GM21737 (cell line): ENCODE measurements around the gene DLX3.

Experiments used
- ATAC-seq: cut with Tn5 transposase; IDR thresholded peaks from one replicate; pipeline ENCODE4 v1.9.1; 2021; ENCODE audit warnings: mild to moderate bottlenecking, moderate library complexity; ENCODE audit not compliant: unreplicated experiment

The DLX3 gene

DNA sequence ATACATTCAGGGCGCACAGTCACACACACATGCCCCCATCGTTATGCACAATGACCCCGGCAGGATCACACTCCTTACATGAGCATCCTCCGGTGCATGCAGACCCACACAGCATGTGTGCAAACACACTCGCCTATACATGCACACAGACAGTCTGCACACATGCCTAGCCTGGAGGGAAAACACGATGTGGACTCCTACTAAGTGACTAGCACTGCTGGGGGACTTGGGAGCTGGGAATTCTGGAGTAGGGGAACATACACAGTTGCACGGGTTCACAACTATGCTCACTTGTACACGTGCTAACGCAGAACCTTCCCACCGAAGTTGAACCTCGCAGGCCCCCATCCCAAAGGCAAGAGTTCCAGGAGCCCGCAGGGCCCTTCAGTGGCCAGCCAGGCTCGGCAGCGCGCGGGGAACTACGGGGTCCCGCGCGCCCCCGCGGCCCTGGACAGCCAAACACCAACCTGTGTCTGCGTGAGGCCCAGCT, 2.0 kb downstream of the DLX3 start:
- ATAC-seq: no peak

DNA sequence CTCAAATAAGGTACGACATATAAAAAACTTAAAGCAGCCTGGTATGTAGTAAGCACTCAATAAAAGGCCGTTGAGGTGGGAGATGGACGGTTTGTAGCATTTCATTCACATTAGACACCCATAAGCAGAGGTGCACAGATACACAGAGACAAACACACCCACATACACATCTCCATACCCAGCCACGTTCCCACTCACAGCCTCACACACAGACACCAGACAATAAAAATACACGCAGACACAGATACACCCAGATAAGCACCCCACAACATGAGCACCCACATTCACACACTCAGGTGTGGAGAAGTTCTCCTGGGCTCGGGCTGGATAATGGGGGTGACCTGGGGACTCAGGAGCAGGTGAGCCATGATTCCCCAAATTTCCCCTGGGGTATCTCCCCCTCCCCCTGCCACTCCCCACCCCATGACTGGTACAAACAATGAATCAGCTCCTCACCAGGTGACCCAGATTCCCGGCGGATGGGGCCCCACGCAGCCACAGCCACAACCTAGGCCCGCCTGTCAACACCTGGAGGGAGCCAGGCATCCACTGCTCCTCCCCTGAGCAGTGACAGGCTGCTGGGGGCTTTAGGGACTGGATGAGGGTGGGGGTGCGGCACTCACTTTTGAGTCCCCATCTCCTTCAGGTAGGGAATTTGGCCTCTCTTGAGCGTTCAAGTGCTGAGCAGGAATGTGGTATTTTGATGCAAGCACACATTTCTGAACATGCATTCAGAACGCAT, 2.7 kb downstream of the DLX3 start:
- no peak for ATAC-seq

DNA sequence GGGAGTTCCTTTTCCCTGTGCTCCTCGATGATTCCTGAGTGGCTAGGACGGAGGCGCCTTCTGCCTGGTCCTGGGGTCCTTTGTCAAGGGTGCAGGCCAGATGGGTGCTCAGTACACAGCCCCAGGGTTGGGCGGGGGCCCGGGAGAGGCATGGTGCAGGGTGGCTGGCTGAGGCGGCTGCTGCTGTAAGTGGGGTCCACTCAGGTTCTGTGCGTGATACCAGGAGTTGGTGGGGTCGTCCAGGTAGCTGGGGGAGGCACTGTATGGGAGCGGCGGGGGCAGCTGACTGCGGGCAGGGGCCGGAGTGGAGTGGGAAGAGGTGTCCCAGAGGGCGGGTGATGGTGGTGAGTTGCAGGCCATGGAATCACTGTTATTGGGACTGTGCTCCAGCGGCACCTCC, 3.6 kb downstream of the DLX3 start:
- no peak for ATAC-seq

DNA sequence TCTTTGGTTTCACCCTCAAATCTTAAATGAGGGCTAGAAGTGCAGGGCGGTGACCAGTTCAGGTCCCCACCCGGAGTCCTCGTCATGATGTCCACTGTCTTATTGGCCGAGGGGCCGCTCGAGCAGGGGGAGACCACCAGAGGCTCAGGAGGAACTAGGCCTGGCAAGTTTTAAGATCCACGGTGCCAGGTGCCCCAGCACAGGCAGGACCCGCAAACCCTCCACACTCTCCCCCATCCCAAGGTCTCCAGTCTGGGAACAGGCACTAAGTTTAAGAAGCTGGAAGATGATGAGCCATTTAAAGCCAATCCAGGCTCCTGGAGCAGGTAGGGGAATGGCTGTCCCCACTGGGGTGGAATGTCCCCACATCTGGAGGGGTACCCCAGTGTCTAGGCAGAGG, 4.1 kb downstream of the DLX3 start:
- ATAC-seq: no peak

DNA sequence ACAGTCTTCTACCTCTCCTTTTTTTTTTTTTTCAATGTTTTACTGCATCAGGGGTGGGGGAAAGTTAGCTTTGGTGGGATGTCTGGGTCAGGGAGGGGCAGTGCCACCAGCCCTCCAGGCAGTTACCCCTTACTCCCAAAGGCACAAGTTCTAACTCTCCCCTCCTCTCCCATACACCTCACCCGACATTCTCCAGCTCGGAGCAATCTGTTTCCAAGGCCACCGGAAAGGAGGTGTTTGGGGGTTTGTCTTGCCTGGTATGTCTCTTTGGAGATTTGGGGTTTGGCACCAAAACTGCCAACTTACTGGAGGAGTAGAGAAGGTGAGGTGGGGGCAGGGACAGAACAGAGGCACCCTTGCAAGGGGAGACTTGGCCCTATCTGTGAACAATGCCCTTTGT, 4.7 kb downstream of the DLX3 start:
- no peak for ATAC-seq

DNA sequence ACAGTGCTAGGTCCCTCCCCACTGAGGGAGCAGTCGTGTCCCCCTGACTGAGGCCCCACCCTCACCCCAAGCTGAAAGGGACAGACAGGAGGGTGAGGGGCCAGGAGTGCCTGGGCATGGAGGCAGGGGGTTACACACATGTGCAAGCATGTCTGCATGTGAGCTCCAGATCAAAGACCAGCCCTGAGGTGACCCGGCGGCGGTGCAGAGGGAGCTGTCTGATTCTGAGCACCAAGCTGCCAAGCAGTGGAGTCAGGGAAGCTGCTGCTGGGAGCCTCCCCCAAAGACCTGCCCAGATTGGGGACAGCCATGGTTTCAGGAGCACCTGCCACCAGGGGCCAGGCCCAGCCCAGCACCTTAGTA, 5.5 kb downstream of the DLX3 start:
- no peak for ATAC-seq

DNA sequence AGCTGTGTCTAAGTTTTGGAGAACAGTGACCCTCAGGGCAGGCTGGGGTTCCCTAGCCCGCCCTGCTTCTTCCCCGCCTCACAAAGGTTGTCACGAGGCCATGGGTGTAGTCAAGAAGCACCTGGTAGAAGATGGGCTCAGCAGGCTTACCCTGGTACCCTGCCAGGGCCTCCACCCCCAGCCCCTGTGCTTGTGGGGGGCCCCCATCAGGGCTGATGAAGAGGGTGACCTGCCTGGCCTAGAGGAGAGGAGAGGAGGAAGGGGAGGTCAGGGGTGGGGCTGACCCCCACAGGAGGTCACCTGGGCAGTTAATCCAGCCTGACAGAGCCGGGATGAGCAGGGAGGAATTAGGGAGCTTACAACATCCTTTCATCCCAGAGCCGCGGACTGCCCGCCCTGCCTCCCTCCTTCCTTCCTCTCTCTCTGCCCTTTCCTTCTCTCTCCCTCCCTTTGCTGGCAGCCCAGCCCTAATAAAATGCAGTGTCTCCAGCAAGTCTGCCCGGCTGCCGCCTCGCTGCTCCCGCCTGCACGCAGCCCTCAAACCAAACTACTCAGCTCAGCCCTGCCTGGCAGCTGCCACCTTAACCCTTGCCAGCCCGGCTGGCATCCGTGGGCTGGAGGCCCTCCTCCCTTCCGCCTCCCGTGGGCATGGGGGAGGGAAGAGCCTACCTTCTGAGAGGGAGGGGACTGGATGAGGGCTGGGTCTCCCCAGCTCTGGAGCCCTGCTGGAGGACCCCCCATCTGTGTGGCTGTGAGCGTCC, 7.2 kb downstream of the DLX3 start:
- no peak for ATAC-seq

DNA sequence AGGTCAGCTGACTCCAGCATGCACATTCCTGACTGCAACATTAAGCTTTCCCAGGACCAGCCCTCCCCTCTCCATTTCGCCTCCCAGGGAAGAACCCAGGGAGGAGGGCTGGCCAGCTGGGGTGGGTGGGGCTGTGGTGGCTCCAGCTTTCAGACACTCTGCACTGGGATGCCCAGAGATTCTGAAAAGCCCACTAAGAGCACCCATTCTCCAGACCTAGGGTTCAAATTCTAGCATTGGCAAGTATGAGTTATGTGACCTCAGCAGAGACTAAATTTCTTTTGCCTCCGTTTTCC, 7.8 kb downstream of the DLX3 start:
- ATAC-seq: no peak

DNA sequence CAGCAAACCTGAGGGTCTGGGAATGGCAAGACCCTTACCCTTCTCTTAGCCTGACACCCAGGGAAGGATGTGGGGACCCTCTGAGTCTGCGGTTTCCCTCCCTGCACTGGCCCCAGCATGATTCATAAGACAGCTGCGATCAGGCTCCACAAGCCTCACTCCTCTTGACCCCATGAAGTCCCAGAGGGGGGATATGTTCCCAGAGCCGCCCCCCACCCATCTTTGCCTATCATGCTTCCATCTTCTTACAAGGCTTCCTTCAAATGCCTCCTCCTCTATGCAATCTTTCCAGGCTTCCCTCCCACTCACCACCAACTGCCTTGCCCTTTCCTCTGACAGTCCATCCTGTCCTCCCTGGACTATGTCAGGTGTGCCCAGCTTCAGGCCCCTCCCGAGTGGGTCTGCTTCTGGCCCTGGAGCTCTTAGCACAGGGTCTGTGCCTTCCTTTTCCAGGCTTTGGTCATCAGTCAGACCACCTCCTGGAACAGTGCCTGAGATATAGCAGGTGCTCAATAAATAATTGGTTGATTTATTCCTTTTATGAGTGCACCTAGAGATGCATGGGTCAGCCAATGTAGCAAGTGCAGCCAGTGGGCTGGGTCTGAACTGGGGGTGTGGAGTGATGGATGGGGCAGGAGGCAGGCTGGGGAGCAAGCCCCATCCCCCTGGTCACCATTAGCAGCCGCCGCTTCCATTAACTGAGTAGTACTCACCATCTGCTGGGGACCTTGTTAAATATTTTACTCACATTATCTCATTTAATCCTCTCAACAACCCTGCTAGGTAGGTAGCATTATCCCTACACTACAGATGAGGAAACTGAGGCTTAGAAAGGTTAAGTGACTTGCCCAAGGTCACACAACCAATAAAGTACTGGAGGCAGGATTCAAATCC, 8.4 kb downstream of the DLX3 start:
- no peak for ATAC-seq

DNA sequence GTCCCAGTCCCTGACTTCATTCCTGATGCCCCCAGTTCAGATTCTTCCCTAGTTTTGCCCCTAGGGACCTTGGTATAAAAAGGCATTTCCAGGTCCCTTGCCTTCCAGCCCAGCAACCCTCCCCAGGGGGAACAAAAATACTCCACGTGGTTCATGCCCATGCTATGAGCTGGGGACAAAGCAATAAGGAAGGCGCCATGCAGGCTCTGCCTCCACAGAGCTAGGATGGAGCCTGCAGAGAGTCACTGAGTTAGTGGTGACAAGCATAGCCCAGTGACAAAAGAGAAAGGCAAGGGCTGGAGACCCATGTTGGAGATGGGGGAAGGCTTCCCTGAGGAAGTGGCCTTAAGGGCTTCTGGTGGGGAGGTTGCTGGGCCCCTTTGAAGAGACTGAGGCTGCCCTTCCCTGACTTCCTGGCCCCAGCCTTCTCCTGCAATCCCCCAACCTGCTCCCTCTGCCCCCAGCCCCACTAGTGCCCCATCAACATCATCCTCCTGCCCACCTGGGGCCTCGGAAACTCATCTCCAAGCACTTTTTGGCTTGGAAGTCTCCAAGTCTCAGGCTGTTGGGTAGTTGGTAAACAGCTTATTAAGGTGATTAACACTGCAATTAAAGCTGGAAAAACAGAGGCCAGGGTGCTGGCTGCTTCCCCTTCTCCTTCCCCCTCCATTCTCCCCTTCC, 9.6 kb downstream of the DLX3 start:
- ATAC-seq: no peak

DNA sequence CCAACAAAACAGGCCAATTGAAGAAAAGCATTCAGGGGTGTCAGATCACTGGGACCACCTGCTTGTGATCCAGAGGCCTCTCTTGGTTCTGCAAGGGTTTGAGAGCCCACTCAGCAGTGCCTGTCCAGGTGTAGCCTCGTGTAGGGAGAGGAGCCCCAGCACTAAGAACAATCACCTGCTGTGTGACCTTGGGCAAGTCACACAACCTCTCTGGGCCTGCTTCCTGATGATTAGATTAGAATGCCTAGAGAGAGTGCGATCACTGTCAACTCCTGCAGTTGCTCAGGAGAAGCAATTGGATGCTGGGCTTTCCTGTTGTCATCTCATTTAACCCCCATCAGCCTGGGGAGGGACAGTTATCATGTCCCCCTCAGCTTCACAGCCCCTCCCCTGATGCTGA, 10.2 kb downstream of the DLX3 start:
- ATAC-seq: no peak

DNA sequence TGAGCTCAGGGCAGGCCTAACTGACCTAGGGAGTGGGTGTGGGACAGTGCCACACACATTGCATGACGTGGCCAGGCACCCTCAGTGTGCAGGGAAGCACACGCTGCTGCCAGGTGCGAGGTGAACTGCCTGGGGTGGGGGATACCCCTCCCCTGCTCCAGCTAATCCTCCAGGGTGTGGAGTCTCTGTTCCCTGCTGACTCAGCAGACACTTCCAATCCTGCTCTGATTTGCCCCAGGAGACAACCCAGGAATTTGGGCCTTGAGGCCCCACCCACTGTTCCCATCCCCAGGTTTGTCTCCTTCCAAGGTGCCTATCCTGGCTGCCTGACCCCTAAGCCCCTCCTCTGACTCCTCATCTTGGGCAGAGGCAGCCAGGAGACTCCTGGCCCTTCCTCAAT, 10.7 kb downstream of the DLX3 start:
- no peak for ATAC-seq

DNA sequence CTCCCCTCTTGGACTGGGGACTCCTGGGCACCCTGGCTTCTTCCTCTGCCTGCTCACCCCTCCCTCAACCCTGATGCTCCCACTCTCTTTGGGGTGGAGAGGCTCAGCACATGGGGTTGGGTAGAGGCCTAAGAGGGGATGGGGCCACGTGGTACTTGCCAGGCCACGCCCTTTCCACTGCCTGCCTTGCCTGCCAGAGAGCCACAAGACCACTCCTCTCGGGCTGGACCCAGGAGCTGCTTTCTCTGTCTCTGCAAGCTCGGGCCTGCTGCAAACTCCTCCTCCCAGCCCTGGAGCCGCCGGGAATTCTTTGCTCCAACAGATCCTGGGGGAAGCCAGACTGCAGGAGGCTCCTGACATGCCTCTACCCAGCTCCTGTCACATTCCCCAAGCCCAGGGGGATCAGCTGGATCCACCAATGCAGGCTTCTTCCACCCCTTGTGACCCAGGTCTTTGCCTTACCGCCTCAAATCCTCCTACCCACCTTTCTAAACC, 14.3 kb downstream of the DLX3 start:
- no peak for ATAC-seq

DNA sequence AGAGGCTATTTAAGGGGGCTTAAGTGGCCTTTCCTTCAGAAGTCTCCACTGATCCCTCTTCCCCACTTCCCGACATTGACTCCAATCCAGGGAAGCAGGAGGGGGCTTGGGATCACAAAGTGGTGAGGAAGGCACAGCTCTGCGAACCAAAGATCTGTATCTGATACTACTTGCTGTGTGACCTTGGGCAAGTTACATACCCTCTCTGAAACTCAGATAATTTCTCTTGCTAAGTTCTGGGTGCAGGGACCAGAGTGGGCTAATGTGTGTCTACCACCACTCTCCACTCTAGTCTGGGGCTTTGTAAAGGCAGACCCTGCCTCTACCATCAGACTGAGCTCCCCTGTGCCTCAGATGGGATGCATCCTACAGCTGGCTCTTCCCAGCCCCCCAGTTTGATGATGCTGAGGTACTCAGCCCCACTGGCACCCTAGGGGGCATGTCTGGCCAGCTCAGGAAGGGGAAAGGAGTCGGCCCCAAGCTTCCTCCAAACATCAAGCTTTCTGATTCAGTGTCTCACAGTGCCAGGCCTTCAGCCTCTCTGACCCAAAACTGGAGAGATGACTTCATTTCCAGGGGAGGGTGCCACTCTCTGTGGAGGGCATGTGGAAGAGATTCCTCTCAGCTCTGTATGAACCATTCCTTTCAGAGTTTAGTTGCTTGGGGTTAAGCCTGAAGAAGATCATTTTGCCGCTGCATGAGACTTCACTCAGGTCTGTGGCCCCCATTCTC, 15.1 kb downstream of the DLX3 start:
- no peak for ATAC-seq

DNA sequence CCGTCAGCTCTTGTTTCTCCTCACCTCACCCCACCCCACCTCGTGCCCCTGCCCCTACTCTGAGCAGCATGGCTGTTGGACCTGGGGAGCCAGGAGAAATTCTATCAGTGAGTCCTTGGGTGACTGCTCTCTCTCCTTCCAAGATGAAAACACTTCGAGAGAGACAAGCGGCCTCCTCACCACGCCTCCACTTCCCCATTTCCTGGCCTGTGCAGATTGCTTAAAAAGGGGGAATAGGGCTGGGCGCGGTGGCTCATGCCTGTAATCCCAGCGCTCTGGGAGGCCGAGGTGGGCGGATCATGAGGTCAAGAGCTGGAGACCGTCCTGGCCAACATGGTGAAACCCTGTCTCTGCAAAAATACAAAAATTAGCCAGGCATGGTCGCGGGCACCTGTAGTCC, 16.5 kb downstream of the DLX3 start:
- no peak for ATAC-seq

DNA sequence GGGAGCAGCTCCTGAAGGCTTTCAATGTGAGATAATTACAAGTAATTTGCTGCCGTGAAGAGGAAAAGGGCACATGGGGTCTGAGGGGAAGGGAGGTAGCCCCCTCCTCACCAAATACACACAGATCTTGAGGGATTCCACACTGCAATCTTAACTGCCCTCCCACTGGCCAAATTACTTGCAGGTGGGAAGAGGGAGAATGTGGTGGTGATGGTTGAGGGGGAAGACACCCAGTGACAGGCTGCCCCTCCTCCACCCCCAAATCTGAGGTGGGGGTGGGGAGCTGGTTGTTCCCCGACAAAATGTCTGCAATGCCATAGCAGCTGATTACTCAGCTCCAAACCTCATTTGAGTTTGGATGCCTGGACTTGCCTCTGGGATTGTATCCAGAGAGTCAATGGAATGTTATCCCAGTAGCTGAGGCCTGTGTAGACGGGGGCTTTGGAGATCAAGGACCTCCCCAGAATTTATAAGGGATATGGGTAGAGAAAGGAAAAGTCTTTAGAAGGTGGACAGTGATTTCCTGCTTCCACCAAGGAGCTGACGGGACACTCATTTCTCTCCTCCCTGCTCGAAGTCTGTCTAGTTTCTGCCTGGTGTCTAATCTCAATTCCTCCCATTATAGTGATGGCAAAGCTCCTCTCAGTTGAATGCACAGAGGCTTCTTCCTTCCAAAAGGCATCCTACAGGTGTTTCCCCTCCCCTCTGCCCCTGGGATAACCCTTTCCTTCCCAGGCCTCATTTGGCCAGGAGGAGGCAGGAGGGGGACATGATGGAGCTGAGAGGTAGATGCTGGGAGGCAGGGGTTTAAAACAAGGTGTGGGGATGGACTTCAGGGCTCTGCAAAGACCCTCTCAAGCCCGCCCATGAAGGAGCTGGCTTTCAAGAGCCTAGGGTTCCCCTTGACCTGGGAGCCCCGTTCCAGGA, 17.3 kb downstream of the DLX3 start:
- no peak for ATAC-seq

DNA sequence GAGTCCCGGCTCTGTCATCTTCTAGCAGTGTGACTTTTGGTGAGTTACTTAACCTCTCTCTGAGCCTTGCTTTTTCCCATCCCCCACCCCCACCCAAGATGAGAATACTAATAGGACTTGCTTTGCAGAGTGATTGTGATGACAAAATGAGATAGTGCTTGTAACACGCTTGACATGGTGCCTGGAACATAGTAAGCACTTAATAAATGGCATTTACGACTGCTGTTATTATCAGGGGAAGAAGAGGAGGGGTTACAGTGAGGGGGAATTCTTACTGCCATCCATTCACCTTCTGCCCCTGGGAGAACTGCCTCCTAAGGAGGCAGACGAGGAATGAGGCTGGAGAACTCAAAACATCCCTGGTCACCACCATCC, 18.2 kb downstream of the DLX3 start:
- no peak for ATAC-seq

DNA sequence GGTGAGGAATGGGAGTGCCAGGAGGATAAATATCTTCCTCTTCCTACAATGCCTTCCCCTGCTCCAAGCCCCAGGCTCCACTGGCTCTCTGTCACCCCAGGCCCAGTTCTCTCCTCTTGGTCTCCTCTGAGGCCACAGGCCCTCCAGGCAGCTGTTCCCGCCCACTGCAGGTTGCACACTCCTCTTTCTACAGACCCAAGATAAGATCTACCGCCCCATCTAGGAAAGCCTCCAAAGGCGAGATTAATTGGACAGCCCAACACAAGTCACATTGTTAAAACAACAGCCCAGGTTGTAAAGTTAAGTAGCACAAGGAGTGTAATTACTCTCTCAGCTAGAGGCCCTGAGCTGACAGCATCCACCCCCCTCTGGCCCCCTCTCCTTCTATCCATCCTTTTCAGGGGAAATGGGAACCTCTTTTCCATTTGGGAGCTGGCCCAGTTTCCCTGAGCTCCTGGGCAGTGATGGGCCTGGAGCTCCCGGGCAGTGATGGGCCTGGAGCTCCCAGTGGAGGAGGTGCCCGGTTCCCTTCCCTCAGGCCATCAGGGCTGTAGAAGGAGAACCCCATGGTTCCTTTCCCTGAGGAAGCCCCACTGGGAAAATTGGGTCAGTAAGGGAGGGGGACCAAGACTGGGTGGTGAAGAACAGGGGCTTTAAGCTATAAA, 18.7 kb downstream of the DLX3 start:
- ATAC-seq: no peak

DNA sequence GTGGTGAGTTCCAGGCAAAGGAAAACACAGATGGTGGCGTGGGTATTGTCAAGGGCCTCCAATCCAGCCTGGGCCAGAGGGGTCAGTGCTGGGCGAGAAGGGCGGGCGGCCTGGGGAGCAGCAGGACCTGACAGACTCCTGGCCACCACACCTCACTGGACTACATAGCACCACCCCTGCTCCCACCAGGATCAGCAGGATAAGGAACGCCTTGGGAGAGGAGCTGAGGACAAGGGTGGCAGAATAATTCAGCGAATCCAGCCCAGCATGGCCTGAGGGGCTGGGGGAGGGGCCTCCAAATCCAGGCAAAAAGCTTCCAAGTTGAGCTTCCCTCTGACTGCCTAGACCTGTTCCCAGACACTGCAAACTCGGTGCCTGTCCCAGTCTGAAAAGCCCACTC, 19.5 kb downstream of the DLX3 start:
- ATAC-seq: no peak
